Activated CD8-positive, alpha-beta T cell treated with anti-CD3 and anti-CD28 coated beads, Interleukin-2, amount 10 ng/mL, durations not matched to agents 7 days and 5 days (primary cell): ENCODE results near the gene SLC39A7. TPM values are rescaled to one million over a fixed set of nuclear protein-coding genes. Genes with fewer than 3 reads are reported as not detected.

Experiments used
- ATAC-seq: fragments of 150-1000 bp; cut with Tn5 transposase; one replicate; pipeline ENCODE4 v1.10.0; 2021; ENCODE audit warnings: moderate library complexity
- CTCF ChIA-PET: fragments of 350-600 bp; sonication (Branson Sonifier 250); formaldehyde crosslinking; loops from one replicate; lab custom pipeline; 2021; ENCODE audit warnings: antibody characterized with exemption; lab: Charles Lee
- POLR2A ChIA-PET: fragments of 350-600 bp; sonication (Branson Sonifier 250); formaldehyde crosslinking; loops from one replicate; lab custom pipeline; 2021; ENCODE audit warnings: antibody characterized with exemption; lab: Charles Lee
- DNase-seq: peaks from one replicate; pipeline ENCODE4 v3.0.0-alpha.2; 2020
- H3K27ac Mint-ChIP-seq: one replicate; pipeline ENCODE4 v1.8.0; 2021; ENCODE audit warnings: mild to moderate bottlenecking, mixed read lengths
- H3K27me3 Mint-ChIP-seq: one replicate; pipeline ENCODE4 v1.8.0; 2021; ENCODE audit warnings: low read depth, mixed read lengths
- H3K36me3 Mint-ChIP-seq: one replicate; pipeline ENCODE4 v1.8.0; 2021; ENCODE audit warnings: low read depth, mixed read lengths
- H3K4me1 Mint-ChIP-seq: one replicate; pipeline ENCODE4 v1.8.0; 2021; ENCODE audit warnings: low read depth, mixed read lengths
- H3K4me3 Mint-ChIP-seq: one replicate; pipeline ENCODE4 v1.8.0; 2021; ENCODE audit warnings: mild to moderate bottlenecking, mixed read lengths
- H3K9me3 Mint-ChIP-seq: one replicate; pipeline ENCODE4 v1.8.0; 2022; ENCODE audit warnings: mixed read lengths; ENCODE audit not compliant: insufficient read depth
- total RNA-seq, 2 experiments: library from RNA; stranded (reverse); gene quantifications; one replicate each; pipeline ENCODE4 v1.2.3, GENCODE V29; 2021

Gene SLC39A7
- total RNA-seq, 2 experiments from 2014 or later: 45.6 to 50.8 TPM

- Mint-ChIP-seq H3K27ac (peak overlapping the region; percentile 98), H3K9me3 (no peaks in the 10 kb centered on the region), H3K4me1 (peaks cover 79% of the 10 kb centered on the region), H3K27me3 (no peaks in the 10 kb centered on the region), H3K36me3 (peaks cover 45% of the 10 kb centered on the region), H3K4me3 (peak overlapping the region; percentile 100)
- ATAC-seq (no peak), DNase-seq (no peak)
- POLR2A ChIA-PET: no interaction called here
- CTCF ChIA-PET: interaction anchor here (1.5 kb wide), 1 partner anchor 47 kb away, joined by 6 read pairs; no protein-coding TSS in a partner anchor
Observed at GRCh38 chr6:33201935-33202334, 1.3 kb downstream of the SLC39A7 start.

DNA sequence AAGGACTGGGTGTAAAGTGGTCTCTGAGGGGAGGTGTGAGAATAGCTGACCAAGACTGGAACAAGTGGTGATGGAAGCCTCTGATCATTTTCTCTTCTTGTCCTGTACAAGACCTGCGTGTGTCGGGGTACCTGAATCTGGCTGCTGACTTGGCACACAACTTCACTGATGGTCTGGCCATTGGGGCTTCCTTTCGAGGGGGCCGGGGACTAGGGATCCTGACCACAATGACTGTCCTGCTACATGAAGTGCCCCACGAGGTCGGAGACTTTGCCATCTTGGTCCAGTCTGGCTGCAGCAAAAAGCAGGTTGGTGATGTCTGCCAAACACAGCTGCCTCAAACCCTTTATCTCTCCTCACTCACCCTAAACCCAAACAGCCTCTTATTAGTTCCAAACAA is 2.1 kb downstream of the SLC39A7 start:
- CTCF ChIA-PET: interaction anchor here (1.2 to 1.5 kb wide), 2 partner anchors 46 to 69 kb away, joined by 3 to 6 read pairs; partner anchors contain the start of genes RPS18 and VPS52

GRCh38 chr6:33203443-33204164 is 2.9 kb downstream of the SLC39A7 start:
- ChIA-PET CTCF (interaction anchor here (1.2 to 1.5 kb wide), 2 partner anchors 45 to 68 kb away, joined by 3 to 6 read pairs; partner anchors contain the start of genes RPS18 and VPS52), POLR2A (no interaction called here)
- Mint-ChIP-seq H3K4me1 (peaks cover 69% of the 10 kb centered on the region), H3K27ac (peak overlapping the region; percentile 92), H3K36me3 (peaks cover 37% of the 10 kb centered on the region), H3K4me3 (peak overlapping the region; percentile 91), H3K27me3 (no peaks in the 10 kb centered on the region), H3K9me3 (no peaks in the 10 kb centered on the region)
- DNase-seq (no peak), ATAC-seq (no peak)

More for the DNA sequence above, 2.1 kb downstream of the SLC39A7 start:
- Mint-ChIP-seq H3K36me3 (peaks cover 40% of the 10 kb centered on the region), H3K9me3 (no peaks in the 10 kb centered on the region), H3K27ac (no peak overlapping the region), H3K4me1 (peaks cover 75% of the 10 kb centered on the region), H3K4me3 (peak overlapping the region; percentile 9), H3K27me3 (no peaks in the 10 kb centered on the region)
- POLR2A ChIA-PET: interaction anchor here (0.6 to 1.0 kb wide), 3 partner anchors 47 to 231 kb away, joined by 3 read pairs; no protein-coding TSS in a partner anchor
- ATAC-seq: no peak
- DNase-seq: no peak

DNA sequence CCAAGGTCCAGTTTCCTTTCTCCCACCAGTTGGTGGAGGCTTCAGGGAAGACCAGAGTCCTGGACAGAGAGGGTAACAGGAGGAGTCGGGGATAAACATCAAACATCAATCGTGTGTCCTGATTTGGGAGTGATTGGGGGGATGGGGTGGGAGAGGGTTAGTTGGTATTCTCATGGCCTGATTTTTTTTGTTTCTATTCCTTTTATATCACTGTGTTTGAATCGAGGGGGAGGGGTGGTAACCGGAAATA is 3.4 kb downstream of the SLC39A7 start:
- ChIA-PET CTCF (interaction anchor here (2.4 kb wide), 2 partner anchors 42 to 45 kb away, joined by 9 to 28 read pairs; no protein-coding TSS in a partner anchor), POLR2A (interaction anchor here (1.0 to 2.4 kb wide), 2 partner anchors 9 to 45 kb away, joined by 3 to 12 read pairs; no protein-coding TSS in a partner anchor)
- H3K27ac Mint-ChIP-seq: peak overlapping the region; percentile 92
- no peak for DNase-seq
- H3K27me3 Mint-ChIP-seq: no peaks in the 10 kb centered on the region
- peak overlapping the region; percentile 91 for H3K4me3 Mint-ChIP-seq
- peaks cover 37% of the 10 kb centered on the region for H3K36me3 Mint-ChIP-seq
- H3K4me1 Mint-ChIP-seq: peaks cover 69% of the 10 kb centered on the region
- H3K9me3 Mint-ChIP-seq: no peaks in the 10 kb centered on the region
- no peak for ATAC-seq

DNA sequence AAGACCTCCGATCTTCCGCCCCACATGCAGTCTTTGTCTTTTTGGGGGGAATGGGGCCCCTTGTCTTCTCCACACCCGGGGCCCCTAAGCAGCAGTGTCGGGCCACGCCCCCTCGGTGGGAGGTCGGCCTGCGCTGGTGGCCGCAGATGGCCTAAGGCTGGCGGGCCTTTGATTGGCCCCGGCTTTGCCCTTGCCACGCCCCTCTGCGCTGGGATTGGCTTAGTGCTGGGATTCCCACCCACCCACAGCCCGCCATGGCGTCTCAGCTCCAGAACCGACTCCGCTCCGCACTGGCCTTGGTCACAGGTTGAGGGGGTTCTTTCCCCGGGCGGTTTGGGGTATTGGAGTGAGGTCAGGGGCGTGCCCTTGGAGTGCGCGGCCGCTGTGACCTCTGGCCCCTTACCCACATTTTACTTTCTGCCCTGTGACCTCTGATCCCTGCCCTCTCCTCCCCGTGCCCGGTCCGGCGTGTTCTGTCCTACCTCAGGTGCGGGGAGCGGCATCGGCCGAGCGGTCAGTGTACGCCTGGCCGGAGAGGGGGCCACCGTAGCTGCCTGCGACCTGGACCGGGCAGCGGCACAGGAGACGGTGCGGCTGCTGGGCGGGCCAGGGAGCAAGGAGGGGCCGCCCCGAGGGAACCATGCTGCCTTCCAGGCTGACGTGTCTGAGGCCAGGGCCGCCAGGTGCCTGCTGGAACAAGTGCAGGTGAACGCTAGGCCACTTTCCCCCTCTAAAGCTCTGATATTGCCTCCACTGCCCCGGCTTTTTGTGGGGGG is 3.9 kb downstream of the SLC39A7 start, which contains the start of gene HSD17B8:
TSS of gene HSD17B8 (plus strand) at position 241 of the 776 bp plus-strand sequence. CDS start at position 255, 14 bp downstream.
- peaks cover 40% of the 10 kb centered on the region for H3K36me3 Mint-ChIP-seq
- H3K27me3 Mint-ChIP-seq: no peaks in the 10 kb centered on the region
- no peaks in the 10 kb centered on the region for H3K9me3 Mint-ChIP-seq
- peak within 1 kb of the TSS; percentile 91 for H3K4me3 Mint-ChIP-seq
- peak; percentile 94 for DNase-seq
- ChIA-PET POLR2A (interaction anchor here (0.9 to 2.4 kb wide), 4 partner anchors 8 to 233 kb away, joined by 3 to 12 read pairs (median 6); partner anchors contain the start of genes RPS18 and VPS52), CTCF (interaction anchor here (1.0 to 2.4 kb wide), 3 partner anchors 10 to 44 kb away, joined by 4 to 28 read pairs (median 9); no protein-coding TSS in a partner anchor)
- peak within 1 kb of the TSS; percentile 92 for H3K27ac Mint-ChIP-seq
- H3K4me1 Mint-ChIP-seq: peaks cover 70% of the 10 kb centered on the region
- peak; percentile 71 for ATAC-seq

DNA sequence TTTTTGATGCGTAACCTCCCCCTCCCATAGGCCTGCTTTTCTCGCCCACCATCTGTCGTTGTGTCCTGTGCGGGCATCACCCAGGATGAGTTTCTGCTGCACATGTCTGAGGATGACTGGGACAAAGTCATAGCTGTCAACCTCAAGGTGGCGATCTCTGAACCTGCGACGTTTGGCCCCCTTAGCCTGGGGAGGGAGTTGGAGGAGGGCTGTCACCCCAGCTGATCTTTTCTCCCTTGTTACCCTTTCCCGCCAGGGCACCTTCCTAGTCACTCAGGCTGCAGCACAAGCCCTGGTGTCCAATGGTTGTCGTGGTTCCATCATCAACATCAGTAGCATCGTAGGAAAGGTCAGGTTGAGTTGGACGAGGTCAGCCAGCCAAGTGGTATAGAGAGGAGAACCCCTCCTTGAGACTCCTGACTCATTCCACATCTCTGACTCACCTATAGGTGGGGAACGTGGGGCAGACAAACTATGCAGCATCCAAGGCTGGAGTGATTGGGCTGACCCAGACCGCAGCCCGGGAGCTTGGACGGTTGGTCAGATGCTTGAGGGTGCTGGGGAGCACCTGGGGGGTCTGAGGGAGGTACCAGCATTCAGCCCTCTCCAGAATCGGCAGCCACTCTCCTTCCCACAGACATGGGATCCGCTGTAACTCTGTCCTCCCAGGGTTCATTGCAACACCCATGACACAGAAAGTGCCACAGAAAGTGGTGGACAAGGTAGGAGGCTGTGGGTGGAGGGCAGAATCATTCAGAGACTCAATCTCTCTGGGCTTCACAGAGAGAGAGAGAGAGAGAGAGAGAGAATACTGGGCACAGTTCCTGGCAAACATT is 4.7 kb downstream of the SLC39A7 start:
- Mint-ChIP-seq H3K36me3 (peaks cover 47% of the 10 kb centered on the region), H3K9me3 (no peaks in the 10 kb centered on the region), H3K4me1 (peaks cover 72% of the 10 kb centered on the region), H3K4me3 (peak overlapping the region; percentile 91), H3K27ac (peak overlapping the region; percentile 92), H3K27me3 (no peaks in the 10 kb centered on the region)
- ChIA-PET POLR2A (interaction anchor here (0.9 to 2.4 kb wide), 3 partner anchors 44 to 233 kb away, joined by 3 to 12 read pairs (median 9); partner anchors contain the start of genes RPS18 and VPS52), CTCF (interaction anchor here (0.5 to 2.4 kb wide), 4 partner anchors 10 to 47 kb away, joined by 3 to 28 read pairs (median 6); no protein-coding TSS in a partner anchor)
- no peak for ATAC-seq
- DNase-seq: peak; percentile 51

- ATAC-seq (no peak), DNase-seq (no peak)
- ChIA-PET POLR2A (interaction anchor here (2.4 kb wide), 1 partner anchor 43 kb away, joined by 12 read pairs; no protein-coding TSS in a partner anchor), CTCF (interaction anchor here (2.4 kb wide), 2 partner anchors 40 to 42 kb away, joined by 9 to 28 read pairs; no protein-coding TSS in a partner anchor)
- peaks cover 46% of the 10 kb centered on the region for H3K36me3 Mint-ChIP-seq
- H3K4me1 Mint-ChIP-seq: peaks cover 72% of the 10 kb centered on the region
- no peaks in the 10 kb centered on the region for H3K9me3 Mint-ChIP-seq
- H3K27ac Mint-ChIP-seq: peak overlapping the region; percentile 92
- peak overlapping the region; percentile 91 for H3K4me3 Mint-ChIP-seq
- no peaks in the 10 kb centered on the region for H3K27me3 Mint-ChIP-seq
Observed at GRCh38 chr6:33206027-33206863, 5.6 kb downstream of the SLC39A7 start.

DNA sequence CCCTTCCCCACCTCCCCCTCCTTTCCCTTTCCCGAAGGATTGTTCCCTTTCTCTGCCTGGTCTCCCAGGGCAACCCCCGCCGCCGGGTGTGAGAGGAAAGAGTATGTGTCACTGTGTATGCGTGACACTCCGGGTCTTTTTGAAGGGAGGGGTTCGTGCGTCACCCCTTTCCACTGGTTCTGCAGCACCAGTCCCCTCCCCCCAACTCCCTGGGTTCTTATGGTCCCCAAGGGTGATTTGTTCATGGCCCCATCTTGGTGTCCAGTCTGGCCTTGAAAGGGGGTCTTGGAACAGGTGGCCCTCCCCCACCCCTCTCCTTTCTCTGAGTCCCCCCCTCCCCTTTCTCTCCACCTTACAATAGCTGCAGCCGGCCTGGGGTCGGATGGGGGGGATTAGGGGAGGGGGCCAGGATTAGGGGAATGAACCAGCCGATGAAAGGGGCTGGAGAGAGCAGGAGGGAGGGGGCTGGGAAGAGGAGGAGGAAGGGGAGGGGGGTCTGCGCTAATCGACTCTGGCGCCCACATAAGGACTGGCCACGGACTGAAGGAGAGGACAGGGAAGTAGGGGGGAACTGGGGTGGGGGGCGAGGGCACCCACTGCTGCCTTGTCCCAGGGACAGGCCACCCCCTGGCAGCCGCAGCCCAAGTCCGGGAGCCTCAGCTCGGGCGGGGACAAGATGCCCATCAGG is 6.3 kb downstream of the SLC39A7 start:
- no peaks in the 10 kb centered on the region for H3K9me3 Mint-ChIP-seq
- H3K4me1 Mint-ChIP-seq: peaks cover 66% of the 10 kb centered on the region
- no peaks in the 10 kb centered on the region for H3K27me3 Mint-ChIP-seq
- H3K27ac Mint-ChIP-seq: no peak overlapping the region
- peak overlapping the region; percentile 80 for H3K4me3 Mint-ChIP-seq
- DNase-seq: no peak
- ChIA-PET CTCF (interaction anchor here (2.5 kb wide), 1 partner anchor 10 kb away, joined by 13 read pairs; no protein-coding TSS in a partner anchor), POLR2A (interaction anchor here (1.1 to 1.7 kb wide), 3 partner anchors 42 to 54 kb away, joined by 3 to 5 read pairs (median 4); no protein-coding TSS in a partner anchor)
- ATAC-seq: no peak
- H3K36me3 Mint-ChIP-seq: peaks cover 42% of the 10 kb centered on the region

GRCh38 chr6:33207552-33208090 is 7.0 kb downstream of the SLC39A7 start:
- CTCF ChIA-PET: interaction anchor here (1.3 to 2.5 kb wide), 7 partner anchors 10 to 369 kb away, joined by 3 to 22 read pairs (median 5); partner anchors contain the start of gene TAP2
- peaks cover 38% of the 10 kb centered on the region for H3K36me3 Mint-ChIP-seq

More at GRCh38 chr6:33207552-33208090, 7.0 kb downstream of the SLC39A7 start:
- peak overlapping the region; percentile 80 for H3K4me3 Mint-ChIP-seq
- H3K27me3 Mint-ChIP-seq: peaks cover 1% of the 10 kb centered on the region
- no peaks in the 10 kb centered on the region for H3K9me3 Mint-ChIP-seq
- DNase-seq: no peak
- POLR2A ChIA-PET: interaction anchor here (0.6 to 2.2 kb wide), 7 partner anchors 9 to 236 kb away, joined by 3 to 17 read pairs (median 5); partner anchors contain the start of genes RPS18 and VPS52
- no peak for ATAC-seq
- H3K27ac Mint-ChIP-seq: peak overlapping the region; percentile 87
- peaks cover 63% of the 10 kb centered on the region for H3K4me1 Mint-ChIP-seq
